ENCODE data around the gene MTMR1.

DNA sequence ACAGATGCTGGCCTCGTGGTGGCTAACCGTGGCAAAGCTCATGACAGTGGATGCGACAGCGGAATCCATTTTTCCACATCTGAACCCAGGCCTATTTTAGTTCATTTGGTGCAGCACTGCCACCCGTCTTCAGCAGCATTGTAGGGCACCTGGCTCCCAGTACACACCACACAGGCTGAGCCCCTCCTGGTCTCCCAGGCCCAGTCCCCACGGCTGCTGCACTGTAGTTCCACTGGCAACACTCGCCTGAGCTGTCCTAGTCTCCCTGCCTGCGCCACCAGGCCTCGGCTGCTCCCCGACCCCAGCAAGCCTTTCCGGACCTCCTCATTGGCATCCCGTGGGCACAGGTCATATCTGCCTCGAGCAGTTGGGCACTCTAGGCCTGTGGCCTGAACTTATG is 76.2 kb downstream of the MTMR1 start:
- TF ChIP-seq, protein P1, sequence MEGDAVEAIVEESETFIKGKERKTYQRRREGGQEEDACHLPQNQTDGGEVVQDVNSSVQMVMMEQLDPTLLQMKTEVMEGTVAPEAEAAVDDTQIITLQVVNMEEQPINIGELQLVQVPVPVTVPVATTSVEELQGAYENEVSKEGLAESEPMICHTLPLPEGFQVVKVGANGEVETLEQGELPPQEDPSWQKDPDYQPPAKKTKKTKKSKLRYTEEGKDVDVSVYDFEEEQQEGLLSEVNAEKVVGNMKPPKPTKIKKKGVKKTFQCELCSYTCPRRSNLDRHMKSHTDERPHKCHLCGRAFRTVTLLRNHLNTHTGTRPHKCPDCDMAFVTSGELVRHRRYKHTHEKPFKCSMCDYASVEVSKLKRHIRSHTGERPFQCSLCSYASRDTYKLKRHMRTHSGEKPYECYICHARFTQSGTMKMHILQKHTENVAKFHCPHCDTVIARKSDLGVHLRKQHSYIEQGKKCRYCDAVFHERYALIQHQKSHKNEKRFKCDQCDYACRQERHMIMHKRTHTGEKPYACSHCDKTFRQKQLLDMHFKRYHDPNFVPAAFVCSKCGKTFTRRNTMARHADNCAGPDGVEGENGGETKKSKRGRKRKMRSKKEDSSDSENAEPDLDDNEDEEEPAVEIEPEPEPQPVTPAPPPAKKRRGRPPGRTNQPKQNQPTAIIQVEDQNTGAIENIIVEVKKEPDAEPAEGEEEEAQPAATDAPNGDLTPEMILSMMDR (conservative IDR thresholded peaks at IDR 0.05; ENCODE audit: low read depth, low read length) = no peak
- no peak for TF ChIP-seq EZH2 (IDR thresholded peaks at IDR 0.05; ENCODE audit: borderline replicate concordance, low read depth, low read length, poor library complexity, severe bottlenecking)

Measured in A673 (cell line).